ENCODE data around the gene LPP. TPM values are rescaled to one million over a fixed set of nuclear protein-coding genes. Genes with fewer than 3 reads are reported as not detected.

LPP gene
- total and polyA plus RNA-seq, 2 of the 13 experiments (the other 11 are each of a cell fraction or from before 2014, with no cell fraction given), result 19.2 to 29.9 TPM

- TF ChIP-seq MTF2 (CRISPR knock-in tag; IDR thresholded peaks at IDR 0.05; ENCODE audit: borderline replicate concordance), result no peak
- TF ChIP-seq DRAP1 (CRISPR knock-in tag; IDR thresholded peaks at IDR 0.05), result no peak
Measured at GRCh38 chr3:188827103-188827502, 673.1 kb downstream of the LPP start (continued).

- no peak for ATAC-seq
- Histone ChIP-seq H3K27me3 (ENCODE audit: control insufficient read depth in 1 of 2, insufficient read depth in 2 of 2, low read length in 2 of 2) (no peaks in the 10 kb centered on the region), H3K4me2 (ENCODE audit: low read depth, low read length) (no peak overlapping the region), H3K79me2 (ENCODE audit: insufficient read depth, low read length) (no peaks in the 10 kb centered on the region), H4K20me1 (ENCODE audit: insufficient read depth, low read length) (no peaks in the 10 kb centered on the region), H2AFZ (ENCODE audit: low read length) (no peak overlapping the region), H3K36me3 (replicated peaks in 1 of 2; ENCODE audit: control insufficient read depth in 1 of 2, insufficient read depth in 2 of 2, low read length in 2 of 2) (no peaks in the 10 kb centered on the region), H3K4me1 (ENCODE audit: insufficient read depth, low read length) (peaks cover 9% of the 10 kb centered on the region; the same call in 1 of the 2 replicates), H3K4me3 (replicated peaks in 1 of 3; ENCODE audit: insufficient read depth in 1 of 3, low read depth in 2 of 3, low read length in 3 of 3) (no peak overlapping the region), H3K9ac (ENCODE audit: insufficient read depth, low read depth, low read length) (no peak overlapping the region), H3K9me3 (ENCODE audit: low read length) (no peaks in the 10 kb centered on the region), H3K27ac (ENCODE audit: extremely low read length, insufficient read depth, low read length) (no peak overlapping the region)
- intact Hi-C loops (cut with micrococcal nuclease; ENCODE audit: unreplicated experiment) (no loop called here), in situ Hi-C loops (cut with HindIII; ENCODE audit: extremely low pct_ligation_motif_present, low pct_unique_long_range_greater_than_20kb) (no loop called here)
- no TSS peak for BruUV-seq (replicated peaks)
- FAIRE-seq, result no peak
- POLR2A ChIA-PET, result no interaction called here
- no peak for DNase-seq (ENCODE audit: low spot score)
- CTCF ChIA-PET (ENCODE audit: low intra/inter-chr PET ratio, low total read pairs), result no interaction called here
- 72% methylated on average over 3 of the region's 3 CpGs for WGBS (ENCODE audit: low lambda C conversion rate)
- TF ChIP-seq IKZF5 (CRISPR knock-in tag; IDR thresholded peaks at IDR 0.05) (no peak), CENPBD1 (CRISPR knock-in tag; IDR thresholded peaks at IDR 0.05; ENCODE audit: borderline replicate concordance, low read depth) (no peak), ZFP90 (CRISPR knock-in tag; IDR thresholded peaks at IDR 0.05; ENCODE audit: borderline replicate concordance) (no peak), ZMAT5 (CRISPR knock-in tag; IDR thresholded peaks at IDR 0.05; ENCODE audit: borderline replicate concordance, low read depth) (no peak), MLXIP (CRISPR knock-in tag; IDR thresholded peaks at IDR 0.05; ENCODE audit: borderline replicate concordance) (no peak), PBX3 (CRISPR knock-in tag; IDR thresholded peaks at IDR 0.05; ENCODE audit: borderline replicate concordance) (no peak), RFX1 (IDR thresholded peaks at IDR 0.05) (no peak), GTF2F1 (IDR thresholded peaks at IDR 0.05; ENCODE audit: low read length) (no peak), ZNF788 (CRISPR knock-in tag; IDR thresholded peaks at IDR 0.05; ENCODE audit: borderline replicate concordance) (no peak), MEF2D (CRISPR knock-in tag; IDR thresholded peaks at IDR 0.05) (no peak), CEBPZ (IDR thresholded peaks at IDR 0.05; ENCODE audit: low read length) (no peak)
Measured at GRCh38 chr3:188827576-188827975, 673.6 kb downstream of the LPP start.
